ENCODE results near the gene RPH3AL.
"Not testable (repeated sequence)": the region's sequence is repeated elsewhere in the genome, so short reads cannot be mapped to it uniquely, and the experiment has no call there.

RPH3AL gene

DNA sequence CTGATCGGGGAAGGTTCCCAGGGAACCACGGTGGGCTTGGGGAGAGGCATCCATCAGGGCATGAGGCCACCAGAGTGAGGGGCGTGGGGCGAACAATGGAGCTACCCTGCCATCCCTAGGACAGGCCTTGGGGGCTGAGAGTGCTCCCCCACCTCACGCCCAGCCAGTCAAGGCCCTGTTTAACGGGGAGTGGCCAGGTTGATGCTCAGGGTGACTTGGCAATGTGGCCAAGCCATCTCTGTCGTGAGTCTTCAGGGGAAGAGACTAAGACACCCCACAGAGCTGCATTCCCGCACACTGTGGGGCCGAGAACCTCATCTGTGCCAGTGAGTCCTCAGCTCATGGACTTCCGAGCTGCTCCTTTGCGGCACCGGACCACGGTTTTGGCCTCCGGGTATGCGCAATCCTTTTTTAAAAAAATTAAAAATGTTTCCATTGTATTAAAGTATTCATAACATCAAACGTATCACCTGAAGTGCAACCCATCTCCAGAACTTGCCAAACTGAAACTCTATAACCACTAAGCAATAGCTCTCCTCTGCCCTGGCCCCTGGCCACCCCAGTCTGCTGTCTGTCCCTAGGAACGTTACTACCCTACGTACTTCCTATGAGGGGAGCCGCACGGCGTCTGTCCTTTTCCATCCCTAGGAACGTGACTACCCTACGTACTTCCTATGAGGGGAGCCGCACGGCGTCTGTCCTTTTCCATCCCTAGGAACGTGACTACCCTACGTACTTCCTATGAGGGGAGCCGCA, 99.3 kb downstream of the RPH3AL start:
- no peak for DNase-seq

DNA sequence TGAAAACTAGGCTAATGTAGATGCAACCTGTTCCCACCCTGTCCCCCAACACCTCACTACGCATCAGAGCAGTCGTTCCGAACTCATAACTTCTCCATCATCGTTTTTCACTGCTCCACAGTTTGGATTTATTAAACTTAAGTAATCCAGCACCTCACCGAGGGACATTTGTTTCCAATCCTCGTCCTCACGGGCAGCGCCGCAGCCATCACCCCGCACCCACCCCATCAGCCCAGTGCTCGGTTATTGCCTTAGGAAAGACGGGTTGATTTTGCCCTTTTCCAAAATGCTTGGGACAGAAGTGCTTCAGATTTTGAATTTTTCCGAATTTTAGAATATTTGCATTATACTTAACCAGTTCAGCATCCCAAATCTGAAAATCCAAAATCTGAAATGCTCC, 100.2 kb downstream of the RPH3AL start:
- no peak for DNase-seq

DNA sequence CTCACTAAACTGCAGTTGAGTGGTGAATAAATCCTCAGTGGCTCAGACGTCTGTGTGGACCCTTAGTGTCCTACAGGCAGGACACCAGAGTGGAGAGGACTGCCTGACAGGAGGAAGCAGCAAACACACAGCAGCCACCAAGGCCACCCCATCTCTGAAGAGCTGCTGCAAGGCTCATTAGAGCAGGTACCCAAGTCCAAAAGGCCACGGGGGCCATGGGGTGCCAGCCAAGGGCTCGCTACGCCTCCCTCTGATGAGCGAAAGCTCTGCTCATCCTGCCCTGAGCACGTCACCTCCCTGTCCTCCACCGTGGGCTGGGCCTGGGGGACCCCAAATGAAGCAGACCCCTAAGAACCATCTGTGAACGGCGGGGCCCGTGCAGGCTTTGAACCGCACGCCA, 101.1 kb downstream of the RPH3AL start:
- DNase-seq: no peak

DNA sequence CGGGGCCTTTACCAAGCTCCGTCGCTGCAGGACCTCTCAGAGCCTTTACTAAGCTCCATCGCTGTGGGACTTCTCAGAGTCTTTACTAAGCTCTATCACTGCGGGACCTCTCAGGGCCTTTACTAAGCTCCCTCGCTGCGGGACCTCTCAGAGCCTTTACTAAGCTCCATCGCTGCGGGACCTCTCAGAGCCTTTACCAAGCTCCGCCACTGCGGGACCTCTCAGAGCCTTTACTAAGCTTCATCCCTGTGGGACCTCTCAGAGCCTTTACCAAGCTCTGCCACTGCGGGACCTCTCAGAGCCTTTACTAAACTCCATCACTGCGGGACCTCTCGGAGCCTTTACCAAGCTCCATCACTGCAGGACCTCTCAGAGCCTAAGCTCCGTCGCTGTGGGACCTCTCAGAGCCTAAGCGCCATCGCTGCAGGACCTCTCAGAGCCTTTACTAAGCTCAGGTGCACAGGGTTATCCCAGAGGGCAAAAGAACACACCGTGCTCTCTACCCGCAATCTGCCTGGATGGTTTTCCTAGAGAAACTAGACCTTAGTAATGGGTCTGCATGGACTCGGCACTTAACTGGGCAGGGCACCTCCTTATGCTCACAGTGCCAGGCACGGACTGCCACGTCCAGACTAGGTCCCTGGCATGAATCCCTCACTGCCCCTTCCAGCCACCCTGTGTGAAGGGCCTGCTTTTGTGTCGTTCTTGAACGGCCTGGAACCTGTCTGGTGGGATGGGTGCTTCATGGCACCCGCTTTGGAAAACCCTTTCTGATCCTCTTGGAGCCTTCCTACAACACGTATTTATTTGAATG, 101.9 kb downstream of the RPH3AL start:
- no peak for DNase-seq

DNA sequence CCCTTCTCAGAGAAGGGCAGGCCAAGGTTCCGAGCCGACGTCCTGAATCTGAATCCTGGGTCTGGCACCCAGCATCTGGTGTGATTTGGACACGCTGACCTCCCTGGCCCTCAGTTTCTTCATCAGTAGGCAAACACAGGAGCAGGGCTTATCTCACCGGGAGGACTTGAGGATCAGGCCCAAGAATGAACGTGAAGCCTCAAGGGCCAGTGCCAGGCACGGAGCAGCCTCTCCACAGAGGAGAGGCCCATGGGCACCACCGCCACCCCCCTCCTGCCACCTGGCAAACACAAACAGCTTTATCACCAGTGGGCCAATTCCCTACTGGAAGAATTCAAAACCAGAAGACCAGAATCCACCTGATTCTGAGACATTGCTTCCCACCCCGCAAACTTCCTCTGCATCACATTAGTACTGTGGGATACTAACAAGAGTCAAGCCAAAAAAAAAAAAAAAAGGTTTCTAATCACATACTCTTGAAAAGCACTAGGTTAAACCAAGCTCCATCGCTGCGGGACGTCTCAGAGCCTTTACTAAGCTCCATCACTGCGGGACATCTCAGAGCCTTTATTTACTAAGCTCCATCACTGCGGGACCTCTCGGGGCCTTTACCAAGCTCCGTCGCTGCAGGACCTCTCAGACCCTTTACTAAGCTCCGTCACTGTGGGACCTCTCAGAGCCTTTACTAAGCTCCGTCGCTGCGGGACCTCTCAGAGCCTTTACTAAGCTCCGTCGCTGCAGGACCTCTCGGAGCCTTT, 103.2 kb downstream of the RPH3AL start:
- DNase-seq: no peak

DNA sequence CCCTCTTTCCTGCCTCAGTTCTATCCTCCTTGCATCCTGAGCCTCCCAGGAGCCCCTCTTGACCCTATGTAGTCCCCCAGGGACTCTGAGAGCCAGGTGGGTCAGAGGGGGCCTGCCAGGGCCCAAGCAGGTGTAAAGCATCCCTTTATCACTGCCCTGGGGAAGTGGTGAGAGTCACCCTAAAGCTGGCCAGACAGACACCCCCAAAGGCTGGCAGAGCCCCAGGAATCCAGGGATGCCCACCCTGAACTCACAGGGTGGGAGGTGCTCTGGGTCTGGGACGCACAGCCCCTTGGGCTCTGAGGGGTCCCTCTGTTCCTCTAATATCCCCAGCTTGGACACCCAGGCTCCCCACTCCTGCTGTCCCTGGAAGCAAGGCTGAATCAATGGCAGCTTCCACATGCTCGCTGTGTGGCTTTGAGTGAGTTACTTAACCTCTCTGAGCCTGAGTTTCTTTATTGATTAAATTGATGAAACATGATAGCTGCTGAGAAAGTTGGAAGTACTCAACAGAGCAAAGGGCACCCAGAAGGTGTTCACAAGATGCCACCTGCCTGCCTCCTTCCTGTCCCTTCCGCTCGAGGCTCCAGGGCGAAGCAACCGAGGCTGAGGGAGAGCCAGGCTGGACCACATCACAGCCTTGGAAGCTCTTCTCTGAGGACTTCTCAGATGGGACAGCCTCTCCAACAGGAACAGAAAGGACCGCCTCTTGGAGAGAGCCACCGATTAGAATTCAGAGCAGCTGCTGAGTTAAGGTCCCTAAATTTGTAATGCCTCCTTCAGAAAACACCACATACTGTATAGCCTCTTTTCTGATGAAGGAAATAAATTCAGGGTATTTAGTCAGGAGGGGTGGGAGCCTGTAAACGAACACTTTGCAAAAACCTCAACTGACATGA, 104.0 kb downstream of the RPH3AL start:
- DNase-seq: no peak

DNA sequence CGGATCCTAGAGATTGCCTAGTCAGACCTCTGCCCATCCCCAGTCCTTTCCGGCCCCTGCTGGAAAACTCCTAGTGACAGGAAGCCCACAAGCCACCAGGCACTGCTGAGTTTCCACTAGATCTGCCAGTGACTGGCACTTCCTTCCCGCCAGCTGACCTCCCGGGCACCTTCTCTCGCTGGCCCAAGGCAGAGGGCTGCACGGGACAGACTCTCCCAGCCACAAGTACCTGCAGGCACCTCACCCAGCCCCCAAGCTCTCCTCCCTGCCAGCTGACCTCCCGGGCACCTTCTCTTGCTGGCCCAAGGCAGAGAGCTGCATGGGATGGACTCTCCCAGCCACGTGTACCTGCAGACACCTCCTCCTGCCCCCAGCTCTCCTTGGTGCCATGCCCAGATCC, 104.8 kb downstream of the RPH3AL start:
- no peak for DNase-seq

DNA sequence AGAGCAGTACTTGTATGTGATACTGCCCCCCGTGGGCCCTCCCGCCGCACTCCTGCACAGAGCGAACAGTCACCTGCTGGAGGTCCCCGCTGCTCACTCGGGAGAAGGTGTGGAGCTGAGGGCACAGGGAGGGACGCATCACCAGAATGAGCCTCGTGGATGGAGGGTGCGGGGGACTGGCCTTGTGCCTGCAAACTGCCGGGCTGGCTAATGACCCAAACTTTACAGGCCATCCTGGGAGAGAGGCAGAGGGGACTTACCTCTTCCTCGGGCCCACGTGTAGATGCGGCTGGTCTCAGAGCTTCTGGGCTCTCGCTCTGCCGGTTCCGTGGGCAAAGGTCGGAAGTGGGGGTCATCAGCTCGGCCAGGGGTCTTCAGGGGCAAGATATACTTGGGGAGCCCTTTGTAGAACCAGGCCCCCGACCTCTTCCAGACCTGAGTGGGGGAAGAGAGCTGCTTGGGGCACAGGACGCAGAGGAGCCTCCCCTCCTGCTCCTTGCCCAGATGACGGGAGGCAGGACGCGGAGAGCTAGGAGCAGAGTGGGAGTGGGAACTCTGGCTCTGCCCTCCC, 105.7 kb downstream of the RPH3AL start:
- no peak for DNase-seq

DNA sequence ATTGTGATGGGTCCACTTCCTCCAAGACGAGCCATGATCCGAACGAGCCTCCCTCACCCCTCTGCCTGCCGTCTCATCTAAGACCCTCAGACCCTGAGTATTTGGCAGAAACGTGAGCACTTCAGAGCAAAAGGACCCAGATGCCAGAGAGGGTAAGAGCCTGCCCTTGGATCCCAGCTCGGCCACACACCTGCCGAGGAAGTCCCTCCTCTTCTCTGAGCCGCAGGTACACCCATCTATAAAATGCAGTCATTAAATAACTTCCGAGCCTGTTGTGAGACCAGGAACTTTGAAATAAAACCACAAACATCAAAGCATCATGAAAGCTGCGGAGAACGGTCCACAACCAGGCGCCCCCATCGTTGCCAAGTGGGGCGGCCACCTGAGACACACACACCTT, 106.4 kb downstream of the RPH3AL start:
- DNase-seq: no peak

DNA sequence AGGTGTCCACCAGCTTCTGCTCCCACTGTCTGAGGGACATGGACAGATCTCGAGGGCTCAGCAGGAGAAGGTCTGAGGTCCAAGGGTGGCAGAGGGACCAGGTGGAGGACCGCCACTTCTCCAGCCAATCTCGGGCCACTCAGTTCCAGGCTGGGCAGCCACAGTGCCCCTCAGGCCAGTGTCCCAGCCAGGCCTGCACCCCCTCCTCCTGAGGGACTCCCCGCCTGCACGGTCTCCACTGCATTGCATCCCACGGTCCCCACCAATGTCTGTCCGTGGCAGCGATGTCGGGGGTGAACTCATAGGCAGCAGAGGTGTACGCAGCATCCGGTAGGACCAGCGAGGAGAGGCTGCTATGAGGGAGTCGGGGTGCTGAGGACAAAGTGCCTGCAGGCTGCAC, 107.0 kb downstream of the RPH3AL start:
- DNase-seq: no peak

DNA sequence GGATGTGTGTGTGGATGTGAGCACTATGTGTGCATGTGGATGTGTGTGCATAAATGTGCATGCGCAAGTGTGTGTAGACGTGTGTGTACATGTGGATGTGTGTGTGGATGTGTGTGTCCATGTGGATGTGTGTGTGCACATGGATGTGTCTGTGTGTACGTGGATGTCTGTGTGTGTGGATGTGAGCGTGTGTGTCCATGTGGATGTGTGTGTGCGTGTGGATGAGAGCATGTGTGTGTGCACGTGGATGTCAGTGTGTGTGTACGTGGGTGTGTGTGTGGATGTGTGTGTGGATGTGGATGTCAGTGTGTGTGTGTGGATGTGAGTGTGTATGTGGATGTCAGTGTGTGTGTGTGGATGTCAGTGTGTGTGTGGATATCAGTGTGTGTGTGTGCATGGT, 107.6 kb downstream of the RPH3AL start:
- DNase-seq: no peak

DNA sequence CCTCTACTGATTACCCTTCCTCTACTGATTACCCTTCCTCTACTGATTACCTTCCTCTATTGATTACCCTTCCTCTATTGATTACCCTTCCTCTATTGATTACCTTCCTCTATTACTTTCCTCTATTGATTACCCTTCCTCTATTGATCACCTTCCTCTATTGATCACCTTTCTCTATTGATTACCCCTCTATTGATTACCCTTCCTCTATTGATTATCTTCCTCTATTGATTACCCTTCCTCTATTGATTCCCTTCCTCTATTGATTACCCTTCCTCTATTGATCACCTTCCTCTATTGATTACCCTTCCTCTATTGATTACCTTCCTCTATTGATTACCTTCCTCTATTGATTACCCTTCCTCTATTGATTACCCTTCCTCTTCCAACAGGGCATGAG, 108.7 kb downstream of the RPH3AL start:
- not testable (repeated sequence) for DNase-seq

DNA sequence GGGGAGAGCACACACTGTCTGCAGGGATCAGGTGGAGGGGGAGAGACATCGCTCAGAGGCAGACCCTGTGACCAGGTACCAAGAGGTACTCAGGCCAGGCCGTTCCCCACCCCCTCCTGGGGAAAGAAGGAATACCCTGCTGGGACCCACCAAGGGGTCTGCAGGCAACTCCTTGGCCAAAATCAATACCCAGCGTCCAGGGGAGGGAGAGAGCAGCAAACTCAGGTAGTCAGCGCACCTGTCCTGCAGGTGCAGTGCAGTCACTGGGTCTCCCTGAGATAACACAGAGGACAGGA, 113.7 kb downstream of the RPH3AL start:
- DNase-seq: no peak

DNA sequence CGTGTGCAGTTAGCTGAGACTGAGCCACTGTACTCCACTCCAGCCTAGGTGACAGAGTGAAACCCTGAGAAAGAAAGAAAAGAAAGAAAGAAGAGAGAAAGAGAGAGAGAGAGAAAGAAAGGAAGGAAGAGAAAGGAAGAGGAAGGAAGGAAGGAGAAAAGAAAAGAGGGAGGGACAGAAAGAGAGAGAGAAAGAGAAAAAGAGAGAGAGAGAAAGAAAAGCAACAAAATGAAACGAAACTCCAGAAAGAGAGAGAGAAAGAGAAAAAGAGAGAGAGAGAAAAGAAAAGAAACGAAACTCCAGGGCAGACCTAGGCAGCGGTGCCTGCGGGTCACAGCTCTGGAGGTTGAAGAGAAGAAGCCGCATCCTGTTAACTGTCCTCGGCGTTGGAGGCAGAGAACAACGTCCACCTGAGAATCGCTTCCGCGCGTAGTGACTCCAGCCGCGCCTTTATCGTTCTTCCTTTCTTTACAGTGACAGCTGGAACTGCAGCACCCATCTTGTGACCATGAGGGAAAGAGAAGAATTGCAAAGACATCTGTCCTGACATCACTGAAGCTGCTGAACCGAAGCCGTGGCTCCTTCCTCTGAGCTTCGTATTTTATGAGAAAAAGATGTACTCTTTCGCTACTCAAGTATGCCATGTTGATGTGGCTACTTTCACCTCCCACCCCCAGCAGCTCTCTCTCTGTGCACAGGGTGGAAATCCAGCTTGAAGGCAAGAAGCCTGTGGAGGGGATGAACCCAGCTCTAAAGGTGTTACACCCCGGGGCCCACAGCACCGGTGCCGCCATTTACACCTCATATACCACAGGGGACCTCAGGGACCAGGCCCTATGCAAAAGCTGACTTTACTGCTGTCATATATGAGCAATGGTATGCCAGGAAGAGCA, 114.3 kb downstream of the RPH3AL start:
- DNase-seq: no peak

DNA sequence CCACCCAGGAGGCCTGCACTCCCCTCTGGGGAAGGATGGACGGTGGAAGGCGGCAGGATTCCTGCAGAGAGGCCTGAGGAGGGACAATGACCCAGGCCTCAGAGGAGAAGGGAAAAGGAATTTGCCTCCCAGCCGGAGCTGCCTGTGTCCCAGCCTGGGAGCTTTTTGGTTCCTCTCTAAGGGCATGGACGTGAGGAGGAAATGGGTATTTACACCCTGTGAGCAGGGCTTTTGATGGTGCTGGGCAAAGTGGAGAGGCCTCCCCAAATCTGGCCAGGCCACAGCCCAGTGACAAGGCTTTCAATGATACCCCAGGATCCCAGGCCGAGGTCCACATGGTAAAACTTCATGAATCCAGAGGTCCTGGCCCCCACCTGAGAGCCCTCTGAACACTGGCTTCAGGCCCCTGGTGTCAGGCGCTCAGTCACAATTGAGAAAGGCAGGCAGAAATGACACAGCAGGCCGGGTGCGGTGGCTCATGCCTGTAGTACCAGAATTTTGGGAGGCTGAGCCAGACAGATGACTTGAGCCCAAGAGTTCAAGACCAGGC, 115.1 kb downstream of the RPH3AL start:
- DNase-seq: no peak

DNA sequence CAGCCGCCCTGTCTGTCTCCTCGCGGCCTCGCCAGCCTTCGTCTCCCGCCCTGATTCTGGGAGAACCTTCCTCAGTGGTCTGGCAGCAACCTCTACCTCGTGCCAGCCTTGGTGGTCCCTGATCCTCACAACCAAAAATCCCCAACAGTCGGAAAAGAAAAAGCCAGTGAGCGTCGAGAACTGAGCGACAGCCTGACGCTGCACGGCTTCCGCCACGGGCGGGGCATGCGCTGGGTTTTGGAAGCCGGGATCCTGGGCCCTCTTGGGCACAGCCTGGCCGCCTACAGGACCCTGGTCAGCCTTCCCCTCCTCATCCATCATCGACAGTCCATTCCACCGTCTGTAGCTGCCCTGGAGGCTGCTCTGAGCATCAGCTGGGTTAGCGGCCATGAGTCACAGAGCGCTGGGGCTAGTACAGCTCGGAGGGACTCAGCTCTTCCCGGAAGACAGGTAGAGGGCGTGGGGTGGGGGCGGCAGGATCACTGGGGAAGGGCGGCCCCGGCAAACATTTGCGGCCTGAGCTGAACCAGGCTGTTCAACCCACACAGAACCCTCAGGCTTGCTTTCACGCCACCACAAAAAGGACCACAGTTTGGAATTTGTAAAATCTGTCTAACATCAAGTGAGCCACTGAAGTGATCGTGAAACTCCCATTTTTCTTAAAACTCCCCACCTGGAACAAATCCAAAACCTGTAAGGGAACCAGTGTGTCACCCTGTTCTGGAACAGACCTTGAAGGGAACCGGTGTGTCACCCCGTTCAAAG, 115.8 kb downstream of the RPH3AL start:
- no peak for DNase-seq

DNA sequence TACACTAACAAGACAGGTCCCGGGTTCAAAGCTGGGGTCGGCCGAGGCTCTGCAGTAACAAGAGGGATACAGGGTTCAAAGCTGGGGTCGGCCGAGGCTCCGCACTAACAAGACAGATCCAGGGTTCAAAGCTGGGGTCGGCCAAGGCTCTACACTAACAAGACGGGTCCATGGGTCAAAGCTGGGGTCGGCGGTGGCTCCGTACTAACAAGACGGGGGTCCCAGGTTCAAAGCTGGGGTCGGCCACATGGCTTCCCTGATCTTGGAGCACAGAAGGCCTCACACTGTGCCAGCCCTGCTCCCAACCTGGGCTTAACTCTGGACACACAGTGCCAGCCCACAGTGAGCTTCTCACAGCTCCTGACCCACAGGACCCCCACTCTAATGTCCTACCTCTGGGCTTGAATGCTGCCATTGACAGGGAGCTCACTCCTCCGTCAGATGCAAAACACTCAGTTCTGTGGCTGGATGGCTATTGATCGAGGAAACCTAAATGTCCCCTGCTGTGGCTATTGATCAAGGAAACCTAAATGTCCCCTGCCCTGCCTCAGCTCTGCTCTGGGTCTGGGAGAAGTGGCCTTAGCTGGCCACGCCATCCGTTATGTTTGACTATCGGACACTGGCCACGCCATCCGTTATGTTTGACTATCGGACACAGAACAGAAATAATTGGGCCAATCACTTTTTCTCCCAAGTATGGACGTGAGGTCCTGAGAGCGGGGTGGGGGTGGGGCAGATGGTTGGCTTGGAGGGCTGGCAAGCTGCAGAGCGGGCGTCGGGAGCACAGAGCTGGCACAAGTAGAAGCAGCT, 116.6 kb downstream of the RPH3AL start:
- no peak for DNase-seq

DNA sequence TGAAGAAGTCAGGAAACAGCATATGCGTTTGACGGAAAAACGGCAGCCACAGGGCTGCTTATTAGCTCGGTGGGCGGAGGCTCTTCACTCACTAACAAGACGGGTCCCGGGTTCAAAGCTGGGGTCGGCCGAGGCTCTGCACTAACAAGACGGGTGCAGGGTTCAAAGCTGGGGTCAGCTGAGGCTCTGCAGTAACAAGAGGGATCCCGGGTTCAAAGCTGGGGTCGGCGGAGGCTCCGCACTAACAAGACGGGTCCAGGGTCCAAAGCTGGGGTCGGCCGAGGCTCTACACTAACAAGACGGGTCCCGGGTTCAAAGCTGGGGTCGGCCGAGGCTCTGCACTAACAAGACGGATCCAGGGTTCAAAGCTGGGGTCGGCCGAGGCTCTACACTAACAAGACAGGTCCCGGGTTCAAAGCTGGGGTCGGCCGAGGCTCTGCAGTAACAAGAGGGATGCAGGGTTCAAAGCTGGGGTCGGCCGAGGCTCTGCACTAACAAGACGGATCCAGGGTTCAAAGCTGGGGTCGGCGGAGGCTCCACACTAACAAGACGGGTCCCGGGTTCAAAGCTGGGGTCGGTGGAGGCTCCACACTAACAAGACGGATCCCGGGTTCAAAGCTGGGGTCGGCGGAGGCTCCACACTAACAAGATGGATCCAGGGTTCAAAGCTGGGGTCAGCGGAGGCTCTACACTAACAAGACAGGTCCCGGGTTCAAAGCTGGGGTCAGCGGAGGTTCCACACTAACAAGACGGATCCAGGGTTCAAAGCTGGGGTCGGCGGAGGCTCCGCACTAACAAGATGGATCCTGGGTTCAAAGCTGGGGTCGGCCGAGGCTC, 117.4 kb downstream of the RPH3AL start:
- DNase-seq: not testable (repeated sequence)
